ENCODE measurements around the gene PISD.

GRCh38 chr22:31662668-31663037, 638 bp upstream of the PISD start:
- no peak for TF ChIP-seq POLR2A (IDR thresholded peaks at IDR 0.05)
- no peak for TF ChIP-seq CTCF (IDR thresholded peaks at IDR 0.05)
- no peak for TF ChIP-seq POLR2AphosphoS5 (IDR thresholded peaks at IDR 0.05)

All from stomach (tissue), 4 donors.